HG02571 (cell line): Measurements from ENCODE around the gene SLC9A9.

Experiments used
- ATAC-seq: cut with Tn5 transposase; IDR thresholded peaks from one replicate; pipeline ENCODE4 v1.9.1; 2021; ENCODE audit warnings: mild to moderate bottlenecking, moderate library complexity; ENCODE audit not compliant: unreplicated experiment

Gene SLC9A9

DNA sequence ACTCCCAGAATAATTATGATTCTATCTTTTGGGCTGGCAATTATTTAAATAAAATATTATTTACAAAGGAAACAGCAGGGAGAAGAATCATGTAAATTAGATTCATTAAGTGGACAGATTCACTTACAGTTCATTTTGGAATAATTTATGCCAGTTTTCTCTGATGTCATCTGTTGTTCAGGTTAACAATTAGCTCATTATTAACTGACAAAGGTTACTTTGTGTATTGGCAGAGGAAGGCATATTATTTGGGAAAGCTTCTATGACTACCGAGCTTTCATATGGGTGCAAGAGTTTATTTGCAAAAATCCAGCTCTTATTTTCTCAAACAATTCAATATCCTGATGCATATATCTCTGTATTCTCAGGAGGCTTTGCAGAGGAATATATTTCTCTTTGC lies 504.3 kb downstream of the SLC9A9 start:
- ATAC-seq = no peak

DNA sequence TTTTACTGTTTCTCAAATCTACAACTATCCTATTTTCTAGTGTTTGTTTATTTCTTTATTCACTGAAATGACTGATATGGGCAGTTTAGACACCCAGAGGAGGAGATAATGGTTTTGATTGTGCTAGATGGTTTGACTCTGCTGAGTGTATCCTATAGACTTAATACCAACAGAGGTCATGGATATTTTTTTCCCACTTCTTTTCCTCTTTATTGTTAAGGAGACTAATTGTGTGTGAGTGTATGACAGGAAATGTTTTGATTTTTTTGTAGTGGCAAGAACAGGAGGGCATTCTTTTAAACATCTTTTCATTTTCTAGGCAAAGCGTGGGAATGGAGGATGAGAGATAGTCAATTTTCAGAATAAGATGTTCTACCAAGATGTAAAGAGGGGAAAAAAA lies 505.2 kb downstream of the SLC9A9 start:
- ATAC-seq = no peak

DNA sequence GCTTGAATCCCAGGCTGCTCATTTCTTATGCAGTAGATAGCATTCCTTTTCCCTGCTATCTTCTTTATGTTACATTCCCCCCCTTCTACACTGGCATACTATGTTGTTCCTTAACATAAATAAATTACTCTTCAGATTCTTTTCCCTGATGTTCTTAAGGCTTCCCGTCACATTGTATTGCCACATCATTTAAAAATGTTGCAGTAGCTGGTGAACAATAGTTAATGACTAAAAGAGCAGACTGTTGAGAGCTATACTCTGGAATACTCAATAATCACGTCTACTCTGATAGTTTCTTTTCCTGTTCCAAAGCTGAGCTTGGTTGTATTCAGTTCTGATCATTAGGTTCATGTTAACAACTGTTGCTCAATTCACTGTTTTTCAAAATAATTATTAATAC lies 508.8 kb downstream of the SLC9A9 start:
- no peak for ATAC-seq

DNA sequence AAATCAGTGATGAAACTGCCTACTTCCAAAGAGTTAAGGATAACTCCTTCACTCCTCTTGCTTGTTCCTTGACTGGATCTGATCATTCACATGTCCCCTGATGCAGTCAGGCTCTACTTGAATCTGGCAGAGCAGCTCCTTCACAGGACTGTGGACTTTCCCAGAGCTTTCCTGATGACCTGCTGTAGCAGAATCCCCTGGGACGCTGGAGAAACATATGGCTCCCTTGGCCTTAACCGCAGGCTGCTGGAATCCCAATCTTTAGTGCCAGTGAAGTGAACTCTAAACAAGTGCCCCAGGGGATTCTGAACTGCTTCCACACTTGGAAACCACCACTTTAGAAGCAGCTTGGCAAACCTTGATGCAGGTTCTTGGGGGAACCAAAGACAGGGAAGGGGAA lies 510.9 kb downstream of the SLC9A9 start:
- ATAC-seq = no peak

DNA sequence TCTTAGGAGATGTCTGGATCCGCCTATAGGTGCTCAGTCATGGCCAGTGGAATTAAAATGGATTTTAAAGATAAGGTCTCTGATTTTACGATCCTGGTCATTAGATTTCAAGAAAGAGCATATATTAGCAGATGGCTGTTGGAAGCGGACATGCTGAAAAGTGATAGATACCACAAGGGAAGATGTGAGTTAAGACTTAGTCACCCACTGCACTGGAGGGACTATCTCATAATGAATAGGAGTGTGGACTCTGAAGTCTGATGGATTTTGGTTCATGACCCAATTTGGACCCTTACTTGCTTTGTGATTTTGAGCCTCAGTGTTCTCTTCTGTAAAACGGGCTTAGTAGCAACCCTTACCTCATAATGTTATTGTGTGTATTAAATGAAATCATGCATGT lies 514.0 kb downstream of the SLC9A9 start:
- no peak for ATAC-seq

DNA sequence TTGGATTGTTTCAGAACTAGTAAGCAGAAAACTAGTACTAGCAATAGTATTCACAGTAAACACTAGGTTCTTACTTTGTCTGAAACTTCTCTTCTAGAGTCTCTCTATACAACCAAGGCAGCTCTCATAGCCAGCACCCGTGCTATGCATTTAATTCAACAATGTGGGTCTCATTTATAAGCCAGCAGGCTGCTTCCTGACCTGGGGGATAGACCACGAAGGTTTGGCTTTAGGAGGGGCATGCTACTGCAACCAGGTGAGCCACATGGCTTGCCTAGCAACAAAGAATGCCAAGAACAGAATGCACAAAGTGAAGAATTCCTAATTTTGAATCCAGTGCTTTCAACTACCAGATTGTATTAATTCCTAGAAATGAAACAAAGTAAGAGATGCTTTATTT lies 514.9 kb downstream of the SLC9A9 start:
- no peak for ATAC-seq

DNA sequence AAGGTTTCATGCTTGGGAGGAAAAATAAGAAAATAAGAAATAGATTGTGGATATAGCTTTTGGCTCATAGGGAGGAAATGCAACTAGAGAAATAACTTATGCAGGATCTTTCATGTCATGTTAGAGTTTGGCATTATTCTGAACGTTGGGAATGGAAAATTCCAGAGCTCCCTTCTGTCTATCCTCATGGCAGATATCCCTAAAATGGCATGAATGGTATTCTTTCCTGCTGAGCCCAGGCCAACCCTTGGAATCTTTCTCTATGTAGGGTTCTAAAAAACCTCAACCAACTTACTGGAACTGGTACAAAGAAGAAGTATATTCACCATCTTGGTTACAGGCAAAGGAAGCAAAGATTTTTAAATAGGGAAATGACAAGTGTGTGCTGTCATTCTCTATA lies 516.2 kb downstream of the SLC9A9 start:
- ATAC-seq = no peak

DNA sequence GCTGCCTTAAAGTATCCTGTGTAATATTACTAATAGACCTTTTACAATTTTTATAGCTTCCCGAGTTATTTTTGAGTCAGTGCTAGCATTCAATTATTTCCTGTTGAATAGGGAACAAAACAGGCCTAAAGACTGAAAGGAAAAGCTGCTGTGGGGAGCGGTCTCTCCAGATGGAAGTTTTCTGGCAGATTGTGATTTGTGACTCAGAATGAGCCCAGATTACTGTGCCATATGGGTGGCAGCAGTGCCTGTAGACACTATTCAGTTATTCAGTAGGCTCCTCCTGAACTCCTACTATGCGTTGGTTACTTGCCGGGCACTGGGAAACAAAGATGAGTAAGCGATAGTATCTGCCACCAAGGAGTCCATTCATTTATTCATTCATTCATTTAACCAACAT lies 516.9 kb downstream of the SLC9A9 start:
- ATAC-seq = no peak

DNA sequence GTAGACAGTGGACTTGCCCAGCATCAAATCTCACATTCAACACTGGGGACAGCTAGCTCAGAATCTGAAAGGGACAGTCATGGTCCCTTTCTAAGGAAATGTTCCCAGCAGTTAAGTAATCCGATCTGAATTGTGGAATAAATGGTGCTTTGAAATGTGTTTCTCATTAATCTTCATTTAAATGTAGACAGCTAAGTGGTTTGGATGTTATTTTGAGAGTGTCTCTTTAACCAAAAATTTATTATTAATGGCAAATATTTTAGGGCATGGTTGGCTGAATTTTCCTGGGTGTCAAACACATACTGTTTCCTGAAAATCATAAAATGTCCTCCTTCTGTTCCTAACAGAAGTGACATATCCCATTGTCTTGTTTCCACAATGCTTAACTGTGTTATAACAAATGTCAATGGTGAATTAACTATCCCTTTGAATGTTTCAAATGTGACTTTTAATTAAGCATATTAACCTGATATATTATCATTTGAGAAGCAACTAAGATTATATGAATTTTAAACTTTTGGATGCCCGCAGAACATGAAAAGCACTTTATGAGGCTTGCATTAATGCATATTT lies 517.9 kb downstream of the SLC9A9 start:
- no peak for ATAC-seq

DNA sequence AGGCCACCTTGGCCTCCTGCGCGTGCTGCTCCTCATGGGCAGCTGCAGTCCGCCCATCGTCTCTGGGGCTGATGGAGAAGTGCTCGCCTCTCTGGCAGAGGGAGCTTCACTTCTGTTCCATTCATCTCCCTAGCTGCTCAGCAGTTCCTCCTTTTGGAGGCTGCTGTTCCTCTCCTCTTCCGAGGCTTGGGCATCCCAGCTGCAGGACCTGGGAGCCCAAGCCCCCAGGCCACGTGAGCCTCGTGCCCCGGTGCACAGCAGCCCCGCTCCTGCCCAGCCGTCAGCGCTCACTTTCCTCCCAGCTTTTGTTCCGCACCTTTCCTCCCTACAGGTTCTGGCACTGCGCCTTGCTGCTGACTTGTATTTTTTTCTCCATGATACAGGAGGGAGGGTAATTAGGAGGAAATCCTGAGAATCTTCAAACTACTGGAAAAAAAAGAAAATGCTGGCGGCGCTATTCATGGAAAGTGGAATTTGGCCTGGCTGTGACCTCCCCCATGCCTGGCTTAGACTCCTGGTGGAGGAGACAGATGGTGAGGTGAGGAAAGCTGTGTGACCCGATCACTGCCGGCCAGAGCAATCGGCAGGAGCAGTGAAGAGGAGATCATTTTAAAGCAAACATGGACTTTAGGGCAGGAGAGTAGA lies 518.6 kb downstream of the SLC9A9 start:
- ATAC-seq = no peak

DNA sequence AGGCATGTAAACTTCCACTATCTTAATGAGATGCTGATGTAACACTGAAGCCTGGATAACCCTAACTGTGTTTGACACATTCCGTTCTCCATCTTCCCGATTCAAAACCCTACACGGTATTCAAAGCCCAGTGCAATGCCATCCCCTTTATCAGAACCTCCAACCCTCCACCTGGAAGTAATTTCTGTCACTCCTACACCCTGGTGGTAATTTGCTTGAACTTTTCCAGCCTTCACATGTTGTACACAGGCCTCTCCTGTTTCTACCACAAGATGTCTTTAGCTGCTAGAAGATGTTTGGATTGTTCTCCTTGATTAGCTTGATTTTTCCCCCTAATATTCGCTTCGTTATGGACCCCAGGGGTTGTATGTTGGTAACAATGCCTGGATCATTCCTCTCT lies 519.8 kb downstream of the SLC9A9 start:
- ATAC-seq = no peak

DNA sequence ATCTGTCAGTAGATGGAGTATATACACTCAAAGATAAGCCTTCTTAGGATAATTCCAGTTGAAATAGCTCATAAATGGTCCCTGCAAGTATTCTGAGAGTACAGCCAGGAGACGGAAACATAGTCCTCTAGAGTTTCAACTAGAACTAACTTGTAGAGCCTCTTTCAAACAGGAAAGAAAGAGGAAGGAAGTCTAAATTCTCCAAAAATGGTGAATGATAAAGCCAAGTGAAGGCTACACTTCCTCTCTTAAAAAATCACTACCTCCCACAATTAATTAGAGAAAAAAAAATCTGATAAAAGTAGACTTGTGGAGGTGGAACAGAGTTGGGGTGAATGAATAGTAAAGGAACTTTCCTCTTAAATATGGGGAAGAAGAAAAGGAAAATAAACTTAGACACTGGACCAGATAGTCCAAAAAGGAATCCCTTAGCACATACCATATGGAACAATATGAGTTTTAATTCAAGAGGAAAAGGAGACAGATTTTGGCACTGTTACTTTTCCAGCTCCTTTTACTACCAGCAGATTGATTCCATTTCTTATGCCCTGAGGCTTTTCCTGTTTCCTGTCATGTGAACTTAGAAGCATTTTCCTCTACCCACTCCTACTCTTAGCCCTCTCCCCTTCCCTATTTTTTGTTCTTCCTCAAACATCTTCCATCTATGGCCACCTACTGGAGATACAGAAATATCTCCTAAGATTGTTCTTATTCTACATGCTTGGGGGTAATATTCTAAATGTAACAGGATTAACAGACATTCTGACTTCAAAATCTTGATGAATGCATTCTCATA lies 521.1 kb downstream of the SLC9A9 start:
- no peak for ATAC-seq

DNA sequence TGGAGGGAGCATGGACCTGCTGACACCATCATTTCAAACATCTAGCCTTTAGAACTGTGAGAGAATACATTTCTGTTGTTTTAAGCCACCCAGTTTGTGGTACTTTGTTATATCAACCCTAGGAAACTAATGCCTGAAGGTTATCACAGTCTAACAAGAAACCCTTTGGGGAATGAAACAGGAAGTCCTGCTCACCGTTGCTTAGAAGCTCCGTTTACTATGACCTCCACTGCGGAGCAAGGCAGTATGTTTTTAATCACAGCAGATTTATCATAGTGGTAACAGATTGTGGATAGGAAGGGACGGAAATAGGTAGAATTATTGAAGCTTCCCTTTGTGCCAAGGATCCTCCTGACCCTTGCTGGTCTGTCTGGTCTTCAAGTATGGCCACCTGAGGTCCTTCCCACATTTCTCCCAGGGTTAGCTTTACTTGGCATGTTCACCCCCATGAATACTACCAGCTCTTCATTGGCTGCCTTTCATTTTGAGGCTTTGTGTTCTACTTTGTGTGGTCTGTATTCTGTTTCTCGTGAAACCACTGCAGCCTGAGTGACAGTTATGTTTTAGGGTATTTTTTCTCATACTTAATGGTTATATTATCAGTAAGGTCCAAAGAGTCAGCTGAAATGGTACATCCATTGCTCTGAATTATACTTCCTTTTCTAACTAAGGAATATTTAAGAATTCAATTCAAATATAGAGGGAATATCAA lies 527.1 kb downstream of the SLC9A9 start:
- no peak for ATAC-seq

DNA sequence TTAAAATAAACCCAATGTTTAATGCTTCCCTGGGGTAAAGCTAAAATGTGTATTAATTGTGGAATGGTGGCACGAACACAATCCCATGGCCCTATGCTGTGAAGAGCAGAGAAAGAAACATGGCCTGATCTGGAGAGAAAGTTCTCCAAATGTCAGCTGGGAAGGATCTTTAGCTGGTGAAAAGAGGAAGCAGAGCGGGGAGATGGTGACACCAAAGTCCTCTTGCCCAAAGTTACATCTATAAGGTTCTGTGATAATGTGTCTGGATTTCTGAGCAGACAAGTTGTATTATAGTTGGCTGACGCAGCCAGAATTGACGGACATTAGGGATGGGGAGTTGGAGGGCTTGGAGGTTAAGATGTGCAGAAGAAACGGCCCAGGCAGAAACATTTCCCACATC lies 532.5 kb downstream of the SLC9A9 start:
- ATAC-seq = no peak

DNA sequence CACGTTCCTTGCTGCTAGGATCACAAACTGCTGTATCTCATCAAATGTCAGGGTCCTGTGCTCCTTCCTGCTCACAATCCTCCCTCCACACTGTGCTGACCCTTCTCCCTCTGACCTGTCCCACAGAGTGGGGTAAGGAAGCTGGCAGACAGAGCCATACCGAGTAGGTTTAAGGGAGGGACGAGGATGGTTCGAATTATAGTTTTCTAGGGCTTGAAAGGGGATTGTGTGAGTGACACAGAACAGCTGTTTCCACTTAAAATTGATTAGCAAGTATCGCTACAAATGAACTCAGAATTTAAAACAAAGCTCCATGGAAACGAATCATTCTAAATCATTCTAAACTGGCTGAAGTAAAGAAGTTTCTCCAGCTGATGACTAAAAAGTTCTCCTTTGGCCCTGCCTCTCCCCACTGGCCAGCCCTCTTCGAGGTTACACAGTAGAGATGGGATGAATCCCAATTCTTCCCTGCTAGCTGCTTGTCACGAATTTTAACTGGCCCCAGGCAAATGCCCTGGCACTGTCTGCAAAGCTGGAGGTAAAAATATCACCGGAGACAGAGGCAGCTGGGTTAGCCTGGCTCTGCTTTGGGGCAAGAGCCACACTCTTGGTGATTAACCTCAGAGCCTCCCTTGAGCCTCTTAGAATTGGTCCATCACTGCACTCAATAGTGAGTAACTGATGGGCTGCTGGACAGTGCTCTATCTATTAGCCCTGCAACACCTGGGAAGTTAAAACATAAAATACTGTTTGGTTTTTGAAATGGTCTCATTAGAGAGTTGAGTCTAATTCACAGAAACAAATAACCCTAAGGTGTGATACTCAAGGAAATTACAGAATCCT lies 533.8 kb downstream of the SLC9A9 start:
- no peak for ATAC-seq

DNA sequence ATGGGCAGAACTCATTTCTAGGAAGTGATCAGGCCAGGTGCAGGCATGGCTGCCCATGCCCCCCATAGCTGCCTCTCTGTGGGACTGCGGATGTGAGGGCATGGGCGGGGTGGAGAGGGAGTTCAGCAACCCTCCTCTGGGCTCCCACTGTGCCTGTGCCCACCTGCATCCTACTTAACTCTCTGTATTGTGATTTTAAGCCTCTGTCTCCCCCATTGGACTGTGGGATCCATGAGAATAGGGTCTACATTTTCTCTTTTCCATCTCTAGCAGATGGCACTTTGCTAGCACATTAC lies 534.4 kb downstream of the SLC9A9 start:
- no peak for ATAC-seq

DNA sequence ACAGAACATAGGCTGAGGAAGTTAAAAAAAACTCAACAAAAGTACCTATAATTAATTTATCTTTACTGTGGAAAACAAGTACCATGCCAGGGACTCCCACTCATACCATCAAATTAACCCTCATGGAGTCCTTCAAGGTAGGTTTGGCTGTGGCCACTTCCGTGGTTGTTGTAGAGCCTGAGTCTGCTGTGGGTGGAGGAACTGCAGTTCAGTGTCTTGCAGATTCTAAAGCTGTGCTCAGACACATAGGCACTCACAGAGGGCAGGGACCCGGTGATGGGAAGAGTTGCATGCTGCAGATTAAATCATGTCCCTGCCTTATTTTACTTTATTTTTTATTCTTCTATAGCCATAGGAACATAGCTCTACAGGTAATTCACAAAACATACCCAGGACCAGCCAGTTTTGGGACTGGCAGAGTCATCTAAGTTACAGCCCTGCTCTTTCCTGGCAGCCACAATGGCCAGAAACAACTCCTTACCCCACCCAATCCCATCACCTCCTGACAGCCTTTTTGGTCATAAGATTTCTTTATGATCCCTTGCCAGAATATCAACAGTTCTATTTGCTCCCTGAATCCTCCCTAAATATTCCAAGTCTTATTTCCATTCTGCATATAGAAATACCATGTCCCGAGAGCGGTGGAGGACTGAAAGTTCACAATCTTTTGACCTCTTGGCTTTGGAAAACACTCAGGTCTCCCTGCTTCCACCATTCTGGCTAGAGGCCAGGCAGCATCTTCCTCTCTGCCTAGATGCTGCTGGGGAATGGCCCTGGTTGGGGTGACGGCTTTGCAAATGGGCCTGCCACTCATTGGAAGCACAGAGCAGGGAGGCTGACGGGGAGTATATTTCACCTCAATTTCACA lies 535.0 kb downstream of the SLC9A9 start:
- ATAC-seq = no peak

DNA sequence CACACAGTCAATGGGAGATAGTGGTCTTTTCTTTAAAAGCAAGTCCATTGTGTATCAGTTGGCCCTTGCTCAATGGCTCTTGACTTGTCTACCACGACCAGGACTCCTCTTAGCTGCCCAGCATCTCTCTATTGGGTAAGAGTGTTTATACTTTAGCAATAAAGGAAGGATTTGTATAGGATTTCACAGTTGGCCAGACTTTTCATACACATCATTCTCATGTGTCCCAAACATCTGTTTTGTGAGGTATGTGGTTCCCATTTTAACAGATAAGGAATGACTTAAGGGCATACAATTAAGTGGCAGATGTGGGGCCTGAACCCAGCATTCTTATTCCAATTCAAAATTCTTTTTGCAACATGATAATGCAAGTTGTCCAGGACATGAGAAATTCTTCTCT lies 537.2 kb downstream of the SLC9A9 start:
- ATAC-seq = no peak

DNA sequence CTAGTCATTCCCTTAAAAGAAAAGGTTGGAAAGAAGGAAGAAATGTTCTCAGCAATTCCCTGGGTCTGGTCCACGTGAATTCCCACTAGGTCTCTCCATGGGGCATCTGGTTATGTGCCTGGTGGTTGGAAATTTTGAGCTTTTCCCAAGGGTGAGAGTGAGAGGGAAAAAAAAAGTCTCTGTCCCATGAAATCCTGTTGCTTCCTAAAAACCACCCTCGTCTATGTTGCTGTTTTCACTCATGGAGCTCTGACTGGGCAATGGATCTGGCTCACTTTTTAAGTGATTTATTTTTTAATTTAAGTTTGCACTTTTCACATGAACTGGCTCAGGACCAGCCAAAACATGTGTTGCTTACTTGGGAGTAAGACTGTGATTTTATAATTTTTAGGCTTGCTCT lies 538.6 kb downstream of the SLC9A9 start:
- ATAC-seq = no peak

DNA sequence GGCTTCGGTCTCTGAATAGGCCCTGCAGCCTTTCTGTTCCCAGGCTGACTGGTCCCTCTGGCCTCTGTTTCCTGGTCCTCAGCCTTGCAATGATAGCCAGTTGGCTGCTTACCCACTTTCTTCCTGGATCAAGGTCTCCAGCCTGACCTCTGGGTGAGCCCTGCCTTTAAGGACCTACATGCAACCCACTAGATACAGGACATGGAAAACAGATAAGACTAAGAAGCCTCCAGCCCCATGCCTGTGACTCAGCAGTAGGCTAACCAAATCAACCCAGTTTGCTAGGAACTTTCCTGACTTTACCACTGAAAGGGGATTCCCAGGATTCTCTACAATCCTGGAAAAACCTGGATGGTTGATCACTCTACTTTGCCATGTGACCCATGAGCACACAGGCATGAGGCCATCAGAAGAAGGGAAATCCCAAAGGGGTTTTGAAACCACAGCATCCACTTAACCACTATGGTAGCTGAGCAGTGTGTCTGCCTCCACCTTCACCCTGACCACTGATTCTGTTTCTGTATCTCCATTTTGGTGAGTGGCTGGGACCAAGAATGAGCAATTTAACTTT lies 540.6 kb downstream of the SLC9A9 start:
- no peak for ATAC-seq
